HG02798 (cell line): ENCODE measurements around the gene GIPC1.
A peak's percentile ranks its signal among the peaks of the same experiment; 100 is the strongest.
"Not testable (repeated sequence)": the region's sequence is repeated elsewhere in the genome, so short reads cannot be mapped to it uniquely, and the experiment has no call there.

Source experiments
- ATAC-seq: cut with Tn5 transposase; IDR thresholded peaks from one replicate; pipeline ENCODE4 v1.9.1; 2021; ENCODE audit warnings: mild to moderate bottlenecking; ENCODE audit not compliant: unreplicated experiment, poor library complexity

Gene GIPC1

DNA sequence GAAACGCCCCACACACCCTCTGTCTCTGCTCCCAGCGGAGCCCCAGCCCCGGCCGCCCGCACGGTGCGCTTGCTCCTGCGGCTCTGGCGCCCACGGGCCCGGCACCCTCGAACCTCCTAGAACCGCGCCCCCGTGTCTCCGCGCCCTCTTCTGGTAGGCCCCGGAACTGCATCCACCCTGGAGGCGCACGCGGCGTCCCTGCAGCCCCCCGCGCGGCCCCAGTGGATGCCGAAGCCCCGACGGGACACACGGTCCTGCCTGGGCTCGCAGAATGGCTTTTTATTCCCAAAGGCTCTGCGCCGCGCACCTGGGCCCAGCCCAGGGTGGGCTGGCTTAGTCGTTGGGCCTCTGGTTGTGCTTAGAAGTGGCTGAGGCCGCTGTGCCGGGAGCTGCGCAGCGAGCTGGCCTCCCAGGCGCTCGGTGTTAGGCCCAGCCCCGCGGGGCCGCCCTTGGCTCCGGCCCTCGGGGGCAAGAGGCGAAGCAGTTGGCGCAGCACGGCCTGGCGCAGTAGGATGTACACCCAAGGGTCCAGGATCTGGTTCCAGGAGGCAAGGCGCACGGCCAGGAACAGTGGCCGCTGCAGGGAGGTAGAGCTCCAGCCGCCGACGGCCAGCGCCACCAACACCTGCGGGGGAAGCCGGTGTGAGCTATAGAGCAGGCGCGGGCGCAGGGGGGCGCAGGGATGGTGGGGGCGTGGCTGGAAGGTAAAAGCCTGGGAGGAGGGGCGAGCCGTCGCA is 23.6 kb downstream of the GIPC1 start:
- peak; percentile 53 for ATAC-seq

- ATAC-seq, result no peak
These were observed 24.3 kb downstream of the GIPC1 start for GRCh38 chr19:14471436-14472187.

- no peak for ATAC-seq
These were observed 25.7 kb downstream of the GIPC1 start for GRCh38 chr19:14470031-14470876.

GRCh38 chr19:14467816-14468215 is 28.1 kb downstream of the GIPC1 start:
- no peak for ATAC-seq

- no peak for ATAC-seq
These were observed 28.5 kb downstream of the GIPC1 start for GRCh38 chr19:14467391-14467790.

DNA sequence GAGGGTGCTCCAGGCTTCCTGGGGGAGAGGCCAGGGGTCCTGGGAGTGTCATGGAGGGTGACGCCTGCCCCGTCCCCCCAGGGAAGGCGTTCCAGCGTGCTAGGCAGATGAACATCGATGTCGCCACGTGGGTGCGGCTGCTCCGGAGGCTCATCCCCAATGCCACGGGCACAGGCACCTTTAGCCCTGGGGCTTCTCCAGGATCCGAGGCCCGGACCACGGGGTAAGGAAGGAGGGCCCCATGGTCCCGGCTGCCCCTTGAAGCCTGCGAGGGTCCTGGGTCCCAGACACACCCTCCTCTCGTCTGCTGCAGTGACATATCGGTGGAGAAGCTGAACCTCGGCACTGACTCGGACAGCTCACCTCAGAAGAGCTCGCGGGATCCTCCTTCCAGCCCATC is 32.2 kb downstream of the GIPC1 start:
- ATAC-seq, result no peak

DNA sequence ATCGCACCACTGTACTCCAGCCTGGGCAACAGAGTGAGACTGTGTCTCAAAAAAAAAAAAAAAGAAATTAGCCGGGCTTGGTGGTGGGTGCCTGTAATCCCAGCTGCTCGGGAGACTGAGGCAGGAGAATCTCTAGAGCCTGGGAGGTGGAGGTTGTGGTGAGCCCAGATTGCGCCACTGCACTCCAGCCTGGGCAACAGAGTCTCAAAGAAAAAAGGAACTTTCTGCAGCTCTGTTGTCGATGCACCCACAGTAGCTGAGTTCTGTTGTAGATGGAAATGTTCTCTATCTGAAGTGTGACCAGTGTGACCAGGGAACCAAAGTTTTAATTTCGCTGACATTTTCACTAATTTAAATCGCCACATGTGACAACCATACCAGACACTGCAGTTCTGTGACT is 33.5 kb downstream of the GIPC1 start:
- ATAC-seq, result not testable (repeated sequence)

DNA sequence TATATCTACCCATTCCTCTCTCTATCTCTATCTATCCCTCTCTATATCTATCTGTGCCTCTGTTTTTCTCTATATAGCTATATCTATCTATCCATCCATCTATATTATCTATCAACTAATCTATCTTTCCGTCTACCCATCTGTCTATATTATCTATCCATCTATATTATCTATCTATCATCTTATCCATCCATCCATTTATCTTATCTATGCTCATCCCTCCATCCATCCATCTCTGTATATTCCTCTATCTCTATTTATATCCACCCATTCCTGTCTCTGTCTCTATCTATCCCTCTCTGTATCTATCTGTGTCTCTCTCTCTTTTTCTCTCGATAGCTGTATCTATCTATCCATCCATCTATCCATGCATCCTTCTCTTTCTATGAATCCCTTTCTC is 35.0 kb downstream of the GIPC1 start:
- ATAC-seq, result no peak

GRCh38 chr19:14459703-14460102 is 36.2 kb downstream of the GIPC1 start:
- ATAC-seq, result no peak

- ATAC-seq, result not testable (repeated sequence)
These were observed 43.6 kb downstream of the GIPC1 start for GRCh38 chr19:14452303-14452702.

- ATAC-seq, result no peak
These were observed 45.1 kb downstream of the GIPC1 start for GRCh38 chr19:14450876-14451275.

DNA sequence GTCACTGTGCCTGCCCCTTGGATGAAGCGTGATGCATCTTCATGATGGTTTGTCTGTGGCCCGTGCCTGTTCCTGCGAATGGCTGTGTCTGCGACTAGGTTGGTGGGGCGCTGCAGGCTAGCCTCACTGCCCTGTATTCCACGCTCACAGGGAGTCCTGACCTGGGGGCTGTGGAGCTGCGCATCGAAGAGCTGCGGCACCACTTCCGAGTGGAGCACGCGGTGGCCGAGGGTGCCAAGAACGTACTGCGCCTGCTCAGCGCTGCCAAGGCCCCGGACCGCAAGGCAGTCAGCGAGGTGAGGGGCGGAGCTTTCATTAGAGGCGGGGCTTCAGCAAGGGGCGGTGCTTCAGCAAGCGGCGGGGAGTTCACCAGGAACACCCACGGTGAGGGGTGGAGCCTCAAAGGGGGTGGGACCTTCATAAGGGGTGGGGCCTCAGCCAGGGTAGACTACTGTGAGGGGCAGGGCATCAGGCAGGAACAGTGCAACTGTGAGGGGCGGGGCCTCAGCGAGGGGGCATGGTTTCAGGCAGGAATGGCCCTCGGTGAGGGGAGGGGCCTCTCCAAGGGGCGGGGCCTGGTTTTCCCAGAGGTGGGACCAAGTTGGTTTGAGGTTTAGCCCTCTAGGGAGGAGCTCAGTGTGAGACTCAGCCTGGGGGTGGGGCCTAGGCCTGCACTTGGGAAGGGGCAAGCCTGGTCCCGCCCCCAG is 45.6 kb downstream of the GIPC1 start:
- ATAC-seq, result no peak

DNA sequence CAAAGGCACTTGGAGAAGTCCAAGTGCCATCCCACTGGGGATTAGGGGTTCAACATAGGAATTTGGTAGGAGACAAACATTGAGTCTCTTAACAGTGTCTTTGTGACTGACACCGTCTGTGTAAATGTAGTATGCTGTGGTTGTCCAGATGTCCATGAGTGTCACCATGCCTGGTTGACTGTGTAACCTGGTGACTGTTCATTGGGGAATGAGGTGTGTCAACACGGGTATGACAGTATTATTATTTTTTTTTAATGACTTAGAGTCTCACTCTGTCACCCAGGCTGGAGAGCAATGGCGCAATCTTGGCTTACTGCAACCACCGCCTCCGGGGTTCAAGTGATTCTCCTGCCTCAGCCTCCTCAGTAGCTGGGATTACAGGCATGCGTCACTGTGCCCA is 46.6 kb downstream of the GIPC1 start:
- no peak for ATAC-seq

DNA sequence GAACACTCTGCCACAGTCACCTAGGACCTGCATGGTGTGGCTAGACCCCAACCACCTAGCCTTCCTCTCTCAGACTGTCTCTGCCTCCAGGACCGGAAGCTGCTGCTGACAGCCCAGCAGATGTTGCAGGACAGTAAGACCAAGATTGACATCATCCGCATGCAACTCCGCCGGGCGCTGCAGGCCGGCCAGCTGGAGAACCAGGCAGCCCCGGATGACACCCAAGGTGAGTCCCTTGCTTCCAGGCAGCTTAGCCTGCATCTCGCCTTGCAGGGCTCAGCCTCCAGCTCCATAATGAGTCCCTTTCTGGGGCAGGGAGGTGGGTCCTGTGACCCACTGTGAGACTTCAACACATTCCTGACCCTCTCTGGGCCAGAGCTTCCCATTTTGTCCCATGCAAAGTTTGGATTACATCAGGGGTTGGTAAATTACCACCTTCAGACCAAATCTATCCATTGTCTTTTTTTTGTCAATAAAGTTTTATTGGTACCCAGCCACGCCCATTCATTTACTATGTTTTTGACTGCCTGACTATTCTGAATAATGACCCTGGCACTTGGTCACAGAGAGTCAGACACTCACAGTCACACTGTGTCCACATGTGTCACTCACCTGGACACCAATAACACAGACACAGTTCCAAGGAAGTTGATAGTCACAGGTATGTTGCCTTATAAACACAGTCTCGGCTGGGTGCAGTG is 49.4 kb downstream of the GIPC1 start:
- no peak for ATAC-seq

- ATAC-seq, result no peak
These were observed 52.2 kb downstream of the GIPC1 start for GRCh38 chr19:14443632-14444216.

DNA sequence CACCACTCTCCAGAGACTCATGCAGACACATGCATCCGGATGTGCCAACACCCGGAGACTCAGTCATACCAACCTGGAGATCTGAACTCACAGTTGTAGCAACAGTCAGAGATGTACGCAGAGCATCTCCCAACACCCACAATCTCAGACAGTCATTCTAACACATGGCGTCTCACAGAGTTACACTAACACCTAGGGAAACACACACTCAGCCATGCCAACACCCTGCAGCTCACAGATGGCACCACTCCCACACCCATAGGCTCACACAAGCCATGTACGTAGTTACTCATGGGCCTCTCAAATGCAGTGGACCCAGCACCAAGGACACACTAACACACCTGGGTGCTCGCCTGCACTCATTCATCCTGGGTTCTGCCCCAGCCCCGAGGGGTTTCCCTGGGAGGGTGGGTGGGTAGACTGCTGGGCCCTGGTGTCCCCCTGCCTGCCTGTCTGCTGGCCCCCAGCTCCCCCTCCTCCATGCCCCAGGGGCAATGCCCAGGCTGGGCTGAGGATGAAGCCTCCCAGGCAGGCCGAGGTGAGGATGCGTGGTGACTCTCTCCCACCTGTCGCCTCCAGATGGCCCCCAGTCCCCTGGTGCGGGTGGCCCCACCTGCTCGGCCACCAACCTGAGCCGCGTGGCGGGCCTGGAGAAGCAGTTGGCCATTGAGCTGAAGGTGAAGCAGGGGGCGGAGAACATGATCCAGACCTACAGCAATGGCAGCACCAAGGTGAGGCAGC is 52.9 kb downstream of the GIPC1 start:
- ATAC-seq, result no peak

DNA sequence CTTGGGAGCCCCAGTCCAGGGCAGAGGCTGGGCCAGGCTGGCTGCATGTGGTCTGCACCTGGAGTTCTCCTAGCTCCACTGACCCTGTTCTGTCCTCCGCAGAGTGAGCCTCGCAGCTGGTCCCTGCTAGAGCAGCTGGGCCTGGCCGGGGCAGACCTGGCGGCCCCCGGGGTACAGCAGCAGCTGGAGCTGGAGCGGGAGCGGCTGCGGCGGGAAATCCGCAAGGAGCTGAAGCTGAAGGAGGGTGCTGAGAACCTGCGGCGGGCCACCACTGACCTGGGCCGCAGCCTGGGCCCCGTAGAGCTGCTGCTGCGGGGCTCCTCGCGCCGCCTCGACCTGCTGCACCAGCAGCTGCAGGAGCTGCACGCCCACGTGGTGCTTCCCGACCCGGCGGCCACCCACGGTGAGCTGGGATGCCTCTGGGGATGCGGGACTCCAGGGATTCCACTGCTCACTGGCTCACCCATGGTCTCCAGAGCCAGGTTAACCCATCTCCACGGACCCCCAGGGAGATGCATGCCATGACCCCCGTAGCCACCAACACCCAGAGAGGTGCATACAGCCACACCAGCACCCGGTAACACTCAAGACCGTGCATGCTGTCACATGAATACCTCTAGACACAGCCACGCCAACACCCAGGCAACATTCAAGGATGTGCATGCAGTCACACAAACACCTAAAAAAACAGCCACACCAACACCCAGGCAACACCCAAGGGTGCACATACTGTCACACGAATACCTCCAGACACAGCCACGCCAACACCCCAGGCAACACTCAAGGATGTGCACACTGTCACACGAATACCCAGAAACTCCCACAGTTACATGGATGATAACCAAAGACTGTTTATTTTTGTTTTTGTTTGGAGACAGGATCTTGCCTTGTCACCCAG is 54.6 kb downstream of the GIPC1 start:
- no peak for ATAC-seq

DNA sequence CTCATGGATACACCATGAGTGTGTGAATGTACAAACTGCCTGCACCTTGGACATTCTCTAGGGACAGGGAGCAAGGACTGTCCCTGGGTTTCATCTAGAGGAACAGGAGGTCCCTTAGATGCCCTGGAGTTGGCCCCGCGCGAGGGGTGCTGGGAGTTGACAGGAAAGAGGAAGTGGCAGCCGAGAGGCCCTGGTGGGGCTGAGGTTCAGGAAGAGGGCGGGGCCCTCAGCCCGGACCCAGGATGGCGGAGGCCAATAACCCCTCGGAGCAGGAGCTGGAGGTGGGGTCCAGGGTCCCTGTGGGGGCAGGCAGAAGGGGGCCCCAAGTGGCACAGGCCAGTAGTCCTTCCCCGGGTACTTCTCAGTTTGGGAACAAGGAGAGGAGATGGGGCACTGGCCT is 55.9 kb downstream of the GIPC1 start:
- ATAC-seq, result peak; percentile 92
